Kidney tubule cell (primary cell): ENCODE results near the gene TBC1D2.

Experiments used
- DNase-seq: peaks from one replicate; pipeline ENCODE4 v3.0.0-alpha.2; 2018; ENCODE audit warnings: low spot score

The TBC1D2 gene

DNA sequence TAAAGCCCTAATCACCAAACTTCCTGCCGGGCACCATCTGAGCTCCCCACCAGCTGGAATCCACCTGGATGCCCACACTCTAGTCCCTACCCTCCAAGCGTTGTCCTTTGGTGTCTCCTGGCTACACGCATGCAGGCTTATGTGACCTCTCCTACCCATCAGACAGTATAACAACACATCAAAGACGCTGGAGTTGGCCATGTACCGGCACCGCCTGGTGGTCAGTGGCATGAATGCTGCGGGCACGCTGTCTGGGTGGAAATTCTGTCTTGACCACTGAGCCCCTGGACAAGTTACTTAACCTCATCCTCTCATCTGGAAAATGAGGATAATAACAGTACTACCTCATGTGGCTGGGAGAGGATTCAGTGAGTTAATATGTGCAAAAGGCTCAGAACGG, 39.6 kb downstream of the TBC1D2 start:
- no peak for DNase-seq

DNA sequence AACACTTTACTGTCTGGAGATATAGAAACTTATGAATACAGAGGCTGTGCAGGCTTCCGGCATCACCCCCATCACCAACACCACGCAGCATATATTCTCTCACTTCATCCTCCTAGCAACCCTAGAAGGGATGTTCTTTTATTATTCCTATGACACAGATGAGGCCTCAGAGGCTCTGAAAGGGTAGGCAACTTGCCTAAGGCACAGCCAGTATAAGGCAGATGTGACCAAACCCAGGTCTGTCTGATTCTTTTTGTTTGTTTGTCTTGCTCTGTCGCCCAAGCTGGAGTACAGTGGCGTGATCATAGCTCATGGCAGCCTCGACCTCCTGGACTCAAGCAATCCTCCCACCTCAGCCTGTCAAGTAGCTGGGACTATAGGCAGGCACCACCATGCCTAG, 40.2 kb downstream of the TBC1D2 start:
- DNase-seq = peak; percentile 56

DNA sequence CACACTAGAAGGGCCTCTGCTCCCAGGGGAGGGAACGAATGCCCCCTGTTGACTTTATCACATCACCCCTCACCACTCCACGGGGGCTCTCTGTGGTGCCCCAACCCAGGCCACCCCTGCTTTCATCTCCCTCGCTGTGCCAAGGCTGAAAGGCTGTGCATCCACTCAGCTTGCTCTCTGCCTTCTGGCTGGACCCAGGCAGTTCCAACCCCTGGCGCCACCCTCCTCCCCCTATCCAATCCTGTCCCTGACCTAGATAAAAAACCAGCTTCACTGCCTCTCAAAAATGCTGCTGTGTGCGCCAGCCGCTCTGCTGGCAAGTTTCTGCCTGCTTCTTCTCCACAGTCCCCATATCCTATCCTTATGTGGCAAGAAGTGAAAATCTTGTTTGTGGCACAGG, 40.6 kb downstream of the TBC1D2 start:
- no peak for DNase-seq

DNA sequence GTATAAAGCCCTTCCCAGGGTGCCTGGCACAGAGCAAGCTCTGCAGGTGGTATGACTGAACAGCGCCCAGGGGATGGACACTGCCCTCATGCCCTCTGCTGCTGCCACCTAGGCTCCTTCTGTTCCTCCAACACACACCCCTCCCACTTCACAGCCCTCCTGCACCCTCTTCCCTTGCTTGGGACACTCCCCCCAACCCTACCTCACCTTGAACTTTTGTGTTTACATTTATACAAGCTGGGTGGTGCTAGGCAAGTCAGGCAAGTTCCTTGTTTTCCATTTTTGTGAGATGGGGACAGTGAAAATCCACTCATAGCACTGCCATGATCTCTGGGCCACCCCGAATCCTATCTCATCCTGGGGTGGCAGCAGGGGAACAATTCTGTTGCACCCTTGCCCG, 44.2 kb downstream of the TBC1D2 start:
- DNase-seq = no peak

DNA sequence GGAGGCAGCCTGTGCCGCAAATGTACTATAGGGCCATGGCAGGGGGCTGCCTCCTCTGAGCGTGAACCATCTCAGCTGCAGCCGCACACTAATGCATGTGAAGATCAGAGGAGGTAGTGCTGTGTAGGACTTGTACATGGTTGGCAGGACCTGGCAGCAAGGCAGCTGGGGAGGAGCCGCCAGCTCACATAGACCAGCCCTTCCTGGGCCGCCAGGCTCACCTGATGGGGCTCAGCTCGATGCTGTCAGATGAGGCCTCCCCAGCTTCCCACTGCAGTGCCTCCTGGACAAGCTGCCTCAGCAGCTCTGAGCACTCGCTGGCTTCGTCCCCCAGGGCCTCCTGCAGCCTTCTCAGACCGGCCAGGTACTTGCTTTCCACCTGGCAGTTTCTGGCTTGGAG, 45.0 kb downstream of the TBC1D2 start:
- no peak for DNase-seq

DNA sequence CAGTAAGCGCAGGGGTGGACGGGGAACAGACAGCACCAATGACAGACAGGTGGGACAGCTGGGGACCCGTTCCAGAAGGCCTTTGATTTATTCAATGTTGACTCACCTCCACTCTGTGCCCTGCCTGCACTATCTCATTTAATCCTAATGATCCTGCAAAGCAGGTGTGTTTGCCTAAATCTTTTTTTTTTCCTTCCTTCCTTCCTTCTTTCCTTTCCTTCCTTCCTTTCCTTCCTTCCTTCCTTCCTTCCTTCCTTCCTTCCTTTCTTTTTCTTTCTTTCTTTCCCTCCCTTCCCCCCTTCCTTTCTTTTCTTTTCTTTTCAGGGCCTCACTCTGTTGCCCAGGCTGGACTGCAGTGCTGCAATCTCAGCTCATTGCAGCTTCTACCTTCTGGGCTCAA, 45.9 kb downstream of the TBC1D2 start:
- no peak for DNase-seq

DNA sequence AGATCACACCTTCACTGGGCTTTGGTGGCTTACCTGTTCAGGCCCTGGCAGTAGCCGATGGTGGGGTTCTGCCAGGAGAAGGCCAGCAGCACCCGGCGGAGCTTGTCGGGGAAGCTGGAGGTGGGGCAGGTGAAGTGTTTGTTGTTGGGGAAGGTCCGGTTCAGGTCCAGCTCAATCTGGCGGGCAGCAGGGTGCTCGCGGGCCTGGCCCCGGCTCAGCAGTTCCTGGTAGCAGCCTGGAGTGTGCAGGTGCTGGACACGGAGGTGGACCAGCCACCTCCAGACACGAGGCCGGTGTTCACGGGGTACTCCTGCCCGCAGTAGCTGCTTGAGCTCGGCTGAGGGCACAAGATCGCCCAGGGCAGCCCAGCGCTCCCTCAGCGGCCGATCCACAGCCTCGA, 46.8 kb downstream of the TBC1D2 start:
- no peak for DNase-seq

DNA sequence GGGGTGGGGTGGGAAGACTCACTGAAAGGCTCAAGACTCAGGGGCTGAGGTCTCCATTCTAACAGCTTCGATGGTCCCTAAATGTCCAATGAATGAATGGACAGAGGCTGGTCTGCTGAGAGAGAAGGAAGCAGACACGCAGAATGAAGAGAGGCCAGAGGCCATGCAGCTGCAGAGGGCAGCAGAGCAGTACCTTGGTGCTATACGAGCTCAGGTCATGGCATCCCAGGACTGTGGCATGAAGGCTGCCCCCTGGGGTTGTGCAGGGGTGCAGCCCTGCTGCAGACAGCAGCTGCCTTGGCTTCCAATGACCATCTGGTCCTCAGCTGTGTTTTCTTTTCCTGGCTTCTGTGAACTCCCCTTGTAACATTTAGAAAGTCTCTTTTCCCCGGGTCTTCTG, 47.8 kb downstream of the TBC1D2 start:
- no peak for DNase-seq

DNA sequence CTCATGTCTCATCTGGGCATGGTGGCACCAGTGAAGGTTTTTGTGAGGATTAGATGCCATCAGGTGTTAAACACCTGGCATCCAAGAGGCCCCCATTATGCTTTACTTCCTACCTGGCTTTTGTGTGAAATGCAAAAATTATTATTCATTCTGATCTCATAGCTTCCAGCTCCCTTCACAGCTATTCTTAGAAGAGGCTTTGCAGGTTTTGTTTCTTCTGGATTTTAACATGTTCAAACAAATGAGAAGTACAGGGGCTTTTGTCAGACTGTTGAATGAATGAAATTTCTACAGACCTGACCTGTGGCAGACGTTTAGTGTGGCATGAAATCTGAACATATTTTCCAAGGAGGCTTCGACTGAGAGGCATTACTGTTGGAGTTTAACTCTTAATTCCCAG, 48.7 kb downstream of the TBC1D2 start:
- DNase-seq = no peak

DNA sequence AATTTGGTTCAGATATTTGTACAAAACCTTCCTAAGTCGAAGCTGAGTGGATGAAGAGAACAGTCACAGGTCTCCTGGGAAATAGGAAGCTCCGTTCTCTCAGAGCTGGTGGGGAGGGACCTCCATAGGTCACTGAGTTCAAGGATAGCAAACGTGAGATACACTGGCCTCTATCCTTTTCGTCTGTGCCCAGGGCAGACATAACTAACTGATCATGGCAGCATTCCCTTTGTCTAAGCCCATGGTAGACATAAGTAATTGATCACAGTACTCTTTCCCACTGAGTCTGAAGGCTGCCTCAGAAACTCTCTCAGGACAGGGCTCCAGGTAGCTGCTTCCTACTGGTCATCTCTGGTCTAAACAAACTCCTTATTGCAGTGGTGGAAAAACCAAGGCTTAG, 50.8 kb downstream of the TBC1D2 start:
- no peak for DNase-seq

DNA sequence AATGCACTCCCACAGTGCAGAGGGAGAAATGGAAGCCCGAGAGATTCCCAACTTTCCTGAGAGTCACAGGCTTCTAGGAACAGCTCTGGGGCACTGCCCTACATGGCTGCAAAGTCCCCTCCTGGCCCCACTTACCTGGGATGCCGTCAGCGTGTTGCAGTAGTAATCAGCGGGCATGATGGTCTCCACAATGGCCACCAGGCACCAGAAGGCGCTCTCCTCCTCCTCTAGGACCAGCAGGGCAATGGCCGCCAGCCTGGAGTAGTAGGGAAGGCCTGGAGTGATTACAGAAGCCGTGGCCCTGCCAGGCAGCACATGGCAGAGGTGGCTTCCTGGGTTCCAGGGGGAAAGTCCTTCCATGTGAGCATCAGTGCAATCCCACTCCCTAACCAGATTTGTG, 52.3 kb downstream of the TBC1D2 start:
- DNase-seq = no peak

DNA sequence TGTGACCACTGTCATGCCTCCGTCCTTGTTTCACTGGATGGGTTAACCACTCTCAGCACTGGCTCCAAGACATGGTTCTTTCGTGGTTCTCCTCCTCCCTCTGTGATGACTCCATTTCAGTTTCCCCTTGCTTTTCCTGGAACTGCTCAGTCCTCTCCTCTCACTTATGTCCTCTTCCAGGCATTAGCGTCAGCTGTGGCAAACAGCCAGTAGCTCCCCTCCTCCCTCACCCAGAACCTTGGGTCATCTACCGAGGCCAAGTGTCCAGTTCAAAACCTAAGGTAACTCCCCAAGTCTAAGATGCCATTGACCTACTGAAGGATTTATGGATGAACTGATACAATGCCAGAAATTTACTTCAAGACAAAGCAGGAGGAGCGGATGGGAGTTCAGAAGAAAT, 53.2 kb downstream of the TBC1D2 start:
- DNase-seq = no peak

DNA sequence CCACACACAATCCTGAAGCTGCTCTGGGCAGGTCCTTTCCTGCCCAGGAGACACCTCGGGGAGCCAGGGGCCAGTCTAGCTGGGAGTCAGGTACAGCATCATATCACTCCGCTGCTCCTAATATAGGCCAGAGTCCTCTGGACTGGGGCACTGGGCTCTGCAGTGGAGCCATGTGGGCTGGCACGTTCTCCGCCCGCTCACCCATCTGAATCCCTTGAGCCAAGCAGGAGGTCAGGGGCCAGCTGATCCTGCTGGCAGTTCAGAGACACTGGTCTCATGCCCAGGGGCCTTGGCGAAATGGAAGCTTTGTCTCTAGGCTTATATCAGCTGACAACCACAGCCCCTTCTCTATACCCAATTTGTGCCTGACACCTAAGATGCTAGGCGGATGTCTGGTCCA, 53.7 kb downstream of the TBC1D2 start:
- no peak for DNase-seq

DNA sequence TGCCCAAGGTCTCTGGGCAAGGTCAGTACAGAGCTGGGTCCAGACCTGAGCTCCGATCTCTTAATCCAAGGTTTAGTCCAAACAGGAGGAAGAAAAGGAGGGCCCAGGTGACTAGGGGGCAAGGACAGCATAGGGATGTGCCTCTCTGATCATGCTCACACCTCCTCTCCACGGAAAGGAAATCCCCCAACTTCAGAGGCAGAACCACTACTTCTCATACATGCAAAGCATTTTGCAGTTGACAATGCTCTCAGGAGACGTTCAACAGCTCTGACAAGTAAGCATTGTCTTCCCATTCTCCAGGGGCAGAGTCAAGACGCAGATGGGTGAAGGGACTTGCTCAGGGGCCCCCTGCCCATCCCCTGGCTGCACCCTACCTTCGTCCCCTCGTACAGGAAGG, 54.3 kb downstream of the TBC1D2 start:
- no peak for DNase-seq

DNA sequence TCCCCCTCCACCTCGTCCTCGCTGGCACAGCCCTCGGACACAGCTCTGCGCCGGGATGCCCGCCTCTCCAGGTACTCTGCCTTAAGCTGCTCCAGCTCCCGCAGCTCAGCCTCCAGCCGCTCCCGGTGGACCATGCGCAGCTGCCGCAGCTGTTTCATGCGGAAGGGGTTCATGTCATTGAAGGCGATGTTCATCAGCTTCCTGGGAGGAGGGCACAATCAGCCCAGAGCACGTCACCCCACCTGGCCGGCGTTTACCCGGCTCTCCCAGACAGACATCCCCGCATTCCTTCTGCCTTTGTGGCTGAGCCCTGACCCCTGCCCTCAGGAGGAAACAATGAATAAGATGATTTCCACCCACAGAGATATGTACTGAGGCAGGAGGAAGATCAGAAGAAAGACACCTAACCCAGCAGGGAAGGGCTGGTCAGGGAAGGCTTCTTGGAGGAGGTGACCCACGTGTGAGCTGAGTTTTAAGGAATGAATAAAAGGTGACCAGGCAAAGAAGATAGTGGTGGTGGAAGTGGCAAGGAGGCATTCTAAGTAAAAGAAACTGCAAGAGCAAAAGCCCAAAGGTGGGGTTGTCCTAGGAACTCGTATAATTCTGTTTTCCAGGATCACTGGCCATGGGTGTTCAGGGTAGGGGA, 55.9 kb downstream of the TBC1D2 start:
- DNase-seq = no peak

DNA sequence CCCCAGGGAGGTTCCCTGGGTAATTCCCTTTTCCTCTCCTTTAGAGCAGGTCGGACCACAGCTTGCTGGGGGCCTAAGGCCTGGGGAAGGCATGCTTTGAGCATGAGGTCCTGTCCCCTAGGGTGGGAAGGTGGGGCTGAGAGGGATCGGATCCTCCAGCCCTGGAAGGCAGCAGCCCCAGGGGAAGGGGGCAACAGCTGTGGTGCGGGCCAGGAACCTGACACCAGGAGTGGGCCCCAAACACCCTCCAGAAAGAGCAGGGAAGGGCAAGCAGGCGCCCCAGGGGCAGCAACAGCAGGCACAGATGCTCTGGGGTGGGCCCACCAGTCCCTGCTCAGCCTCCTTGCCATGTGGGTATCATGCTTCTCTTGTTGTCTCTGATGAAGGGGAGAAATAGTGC, 59.8 kb downstream of the TBC1D2 start:
- no peak for DNase-seq

DNA sequence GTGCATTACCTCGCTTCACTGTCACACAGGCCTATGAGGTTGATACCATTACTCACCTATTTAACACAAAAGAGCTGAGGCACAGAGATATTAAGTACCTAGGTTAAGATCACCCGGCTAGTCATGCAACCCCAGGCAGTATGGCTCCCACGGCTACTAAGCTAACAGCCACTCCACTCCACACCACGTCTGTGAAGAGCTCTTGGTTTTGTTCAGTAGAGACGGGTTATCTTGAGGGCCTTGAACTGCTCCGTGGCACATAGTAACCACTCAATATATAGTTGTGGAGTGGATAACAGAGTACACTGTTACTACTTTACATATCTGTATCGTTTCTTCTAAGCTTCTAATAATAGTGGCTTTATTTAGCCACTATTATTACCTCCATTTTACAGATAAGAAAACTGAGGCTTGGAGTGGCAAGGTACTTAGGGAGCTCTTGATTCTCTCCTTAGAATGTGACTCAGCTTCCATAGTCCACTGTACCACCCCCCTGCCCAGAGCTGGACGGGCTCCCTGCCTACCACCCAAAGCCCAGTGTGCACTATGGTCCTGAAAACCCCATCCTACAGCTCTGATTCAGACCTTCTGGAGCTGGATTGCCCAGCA, 62.0 kb downstream of the TBC1D2 start:
- DNase-seq = no peak

DNA sequence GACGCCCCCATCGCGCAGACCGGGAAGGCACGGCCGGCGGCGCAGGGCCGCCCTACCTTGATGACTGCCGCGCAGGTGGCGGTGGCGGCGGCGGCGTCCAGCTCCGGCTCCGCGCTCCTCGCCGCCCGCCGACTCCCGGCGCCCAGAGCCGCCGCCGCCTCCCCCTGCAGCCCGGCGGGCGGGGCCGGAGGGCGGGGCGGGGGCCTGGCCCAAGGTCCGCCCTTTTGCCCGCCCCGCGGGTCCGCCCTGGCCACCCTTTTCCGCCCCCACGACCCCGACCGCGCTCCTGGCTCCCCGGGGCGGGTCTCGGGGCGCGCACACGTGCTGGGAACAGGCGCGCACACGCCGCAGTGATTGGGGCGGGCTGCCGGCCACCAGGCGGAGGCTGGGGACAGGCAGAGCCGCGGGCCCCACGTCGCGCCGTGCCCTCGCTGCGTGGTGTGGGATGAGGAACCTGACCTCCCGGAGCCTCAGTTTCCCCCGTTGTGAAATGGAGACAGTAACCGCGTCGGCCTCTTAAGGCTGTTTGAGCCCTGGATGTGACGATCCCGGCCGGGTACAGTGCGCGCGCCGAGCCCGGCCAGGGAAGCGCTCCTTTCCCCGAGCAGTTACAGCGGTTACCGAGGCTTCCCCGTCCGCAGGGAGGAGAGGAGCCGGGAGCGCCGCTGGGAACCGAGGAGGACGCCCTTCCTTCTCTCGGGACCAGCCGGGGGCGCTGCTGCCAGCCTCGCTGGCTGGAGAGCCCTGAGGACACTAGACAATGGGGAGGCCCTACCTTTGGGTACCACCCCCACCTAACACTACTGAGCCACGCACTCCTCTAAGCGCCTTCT, 62.7 kb downstream of the TBC1D2 start, which contains the start of gene CORO2A:
Gene CORO2A, minus strand, starts transcription at position 135 of the 833 bp plus-strand sequence. CDS start 34,977 bp downstream, outside the sequence.
- peak; percentile 82 for DNase-seq

DNA sequence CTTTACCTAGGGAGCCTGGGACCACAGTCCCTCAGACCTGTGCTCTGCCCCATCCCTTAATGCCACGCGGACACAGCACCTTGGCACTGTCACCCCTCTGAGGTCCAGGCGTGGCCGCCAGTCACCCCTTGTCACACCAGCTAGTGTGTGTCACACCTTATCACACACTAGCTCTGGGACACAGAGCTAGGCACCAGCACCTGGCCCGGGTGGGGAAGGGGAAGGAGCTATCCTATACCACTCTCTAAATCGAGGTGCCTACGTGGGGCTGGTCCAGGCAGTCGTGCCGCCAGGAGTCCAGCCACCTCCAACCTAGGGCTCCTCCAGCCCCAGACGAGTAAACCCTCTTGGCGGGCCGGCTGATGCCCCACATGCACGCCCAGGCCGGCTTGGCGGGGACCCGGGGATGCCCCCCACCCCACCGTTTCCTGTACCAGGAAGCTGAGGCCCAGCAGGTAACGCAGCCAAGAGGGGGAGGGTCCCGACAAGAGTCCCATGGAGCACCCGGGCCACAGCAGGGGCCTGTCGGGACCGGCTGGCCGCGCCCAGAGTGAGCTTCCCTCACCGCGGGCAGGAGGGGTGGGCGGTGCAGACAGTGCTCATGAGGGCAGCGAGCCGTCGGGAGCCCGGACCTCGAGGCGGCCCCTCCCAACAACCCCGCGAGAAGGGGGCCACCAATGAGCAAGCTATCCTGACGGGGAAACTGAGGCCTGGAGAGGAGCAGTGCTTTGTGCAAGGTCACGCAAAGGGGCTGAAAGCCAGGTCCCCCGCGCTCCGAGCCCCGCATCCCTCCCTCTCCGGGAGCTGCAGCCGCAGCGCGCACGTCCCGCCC, 63.6 kb downstream of the TBC1D2 start:
- no peak for DNase-seq

DNA sequence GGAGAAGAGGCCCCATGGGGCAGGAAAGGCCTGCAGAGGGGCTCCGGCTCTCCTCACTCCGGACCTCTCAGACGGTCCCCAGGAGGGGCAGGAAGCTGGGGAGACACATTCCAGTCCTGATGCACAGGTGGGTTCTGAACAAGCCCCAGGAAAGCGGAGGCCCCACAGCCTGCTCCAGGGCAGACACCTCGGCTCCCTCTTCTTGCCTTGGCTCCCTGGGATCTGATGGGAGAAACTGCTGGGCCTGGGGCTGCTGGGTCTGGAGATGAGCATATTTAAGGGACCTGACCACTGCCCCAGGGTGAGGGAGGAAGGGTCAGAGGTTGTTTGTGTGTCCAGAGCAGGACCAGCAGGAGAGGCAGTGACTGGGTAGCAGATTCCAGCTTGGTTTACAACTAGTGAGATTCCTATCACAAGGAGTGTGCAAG, 64.3 kb downstream of the TBC1D2 start:
- no peak for DNase-seq

DNA sequence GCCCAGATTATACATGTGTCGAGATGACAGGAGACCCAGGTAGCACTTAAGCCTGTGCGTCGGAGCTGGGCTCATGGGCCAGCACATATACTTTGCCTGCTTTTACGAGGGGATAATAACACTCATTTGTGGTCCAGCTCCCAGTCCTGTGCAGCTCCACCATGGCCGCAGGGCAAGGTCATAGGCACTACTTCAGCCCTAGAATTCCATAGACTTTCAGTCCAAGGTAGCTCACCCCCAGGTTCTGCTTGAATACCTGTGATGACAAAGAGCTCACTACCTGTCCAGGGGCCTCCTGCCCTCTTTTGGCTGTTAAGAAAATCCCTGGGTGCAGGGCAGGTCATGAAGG, 64.7 kb downstream of the TBC1D2 start:
- no peak for DNase-seq

DNA sequence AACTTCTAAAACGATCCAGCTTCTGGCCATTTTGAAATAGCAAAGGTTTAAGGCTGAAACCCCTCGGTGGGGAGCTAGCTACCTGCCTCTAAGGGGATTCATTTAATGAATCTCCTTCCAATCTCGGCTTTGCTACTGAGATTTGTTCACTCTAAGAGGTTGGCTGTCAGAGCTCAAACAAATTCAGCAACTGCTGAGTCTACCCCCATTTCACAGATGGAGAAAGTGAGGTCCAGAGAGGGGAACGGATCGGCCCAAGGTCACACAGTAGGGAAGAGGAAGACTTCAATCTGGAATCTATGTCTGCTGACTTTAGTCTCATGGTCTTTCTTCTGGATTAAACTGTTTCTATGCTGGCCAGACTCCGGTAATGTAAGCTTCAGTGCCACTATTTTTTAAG, 66.0 kb downstream of the TBC1D2 start:
- no peak for DNase-seq

DNA sequence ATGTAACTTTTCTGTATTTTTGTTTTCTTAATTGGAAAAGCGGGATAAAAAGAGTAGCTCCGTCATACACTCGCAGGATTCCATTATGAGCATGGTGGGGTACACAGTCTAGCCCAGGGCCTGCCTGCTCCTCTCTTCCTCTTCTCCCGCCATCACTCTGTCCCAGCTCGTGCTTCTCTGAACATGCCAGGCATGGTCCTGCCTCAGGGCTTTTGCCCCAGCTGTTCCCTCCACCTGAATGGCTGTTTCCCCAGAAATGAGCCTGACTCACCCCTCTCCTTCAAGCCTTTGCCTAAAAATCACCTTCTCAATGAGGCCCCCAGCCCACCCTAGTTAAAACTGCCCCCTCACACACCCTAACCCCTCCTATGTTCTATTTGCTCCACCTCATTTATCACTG, 67.5 kb downstream of the TBC1D2 start:
- DNase-seq = no peak
